Activated gamma-delta T cell treated with Interleukin-2 at 50 U/mL for 16 hours (primary cell): ENCODE measurements around the gene KCNQ1.

Experiments used
- DNase-seq: peaks from one replicate; pipeline ENCODE4 v3.0.0-alpha.2; 2020

Gene KCNQ1

GRCh38 chr11:2818503-2818902 is 373.7 kb downstream of the KCNQ1 start:
- DNase-seq, result no peak

GRCh38 chr11:2819316-2819715 is 374.5 kb downstream of the KCNQ1 start:
- DNase-seq, result no peak

- no peak for DNase-seq
Measured at GRCh38 chr11:2820976-2821375, 376.2 kb downstream of the KCNQ1 start.

GRCh38 chr11:2821891-2822290 is 377.1 kb downstream of the KCNQ1 start:
- no peak for DNase-seq

DNA sequence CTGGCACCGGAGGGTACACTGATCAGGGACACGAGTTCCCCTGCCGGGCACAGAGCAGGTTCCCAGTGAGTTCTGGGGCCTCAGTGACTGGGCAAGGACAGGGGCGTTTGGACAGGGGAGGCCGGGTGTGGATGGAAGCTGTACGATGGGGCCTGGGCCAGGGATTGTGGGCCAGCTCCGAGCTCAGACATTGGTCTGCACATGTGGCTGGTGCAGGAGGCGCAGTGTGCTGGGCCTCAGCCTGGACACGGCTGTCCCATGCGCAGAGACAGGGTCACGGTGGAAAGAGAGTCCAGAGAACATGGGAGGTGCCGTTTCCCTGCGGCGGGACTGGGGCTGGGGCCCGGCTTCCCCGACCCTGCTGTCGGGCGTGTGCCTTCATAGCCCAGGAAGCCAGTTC is 380.0 kb downstream of the KCNQ1 start:
- DNase-seq, result no peak

DNA sequence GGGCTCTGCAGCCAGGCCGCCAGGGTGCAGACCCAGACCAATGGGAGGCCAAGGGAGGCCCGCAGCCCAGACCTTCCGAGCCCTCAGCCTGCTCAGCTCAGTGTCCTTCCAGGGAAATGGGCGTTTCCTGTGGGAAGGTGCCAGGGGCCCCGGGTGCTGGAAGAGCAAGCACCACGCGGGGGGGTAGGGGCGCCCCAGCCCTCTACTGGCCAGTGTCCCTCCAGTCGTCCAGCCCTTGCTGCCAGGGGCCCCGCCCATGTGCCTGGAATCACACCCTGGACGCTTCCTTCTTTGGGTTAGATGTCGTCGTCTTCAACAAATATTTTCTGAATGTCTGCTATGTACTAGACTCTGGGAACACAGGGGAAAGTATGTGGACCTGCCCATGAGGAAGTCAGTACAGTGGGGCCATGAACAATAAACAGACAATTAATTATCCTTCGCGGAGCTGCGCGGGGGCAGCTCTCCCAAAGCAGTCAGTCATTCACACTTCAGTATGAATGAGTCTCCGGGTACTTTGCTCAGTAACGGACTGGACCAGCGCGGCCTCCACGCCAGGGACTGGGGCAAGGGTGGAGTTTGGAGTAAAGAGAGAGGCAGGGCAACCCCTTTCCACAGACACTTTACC is 380.6 kb downstream of the KCNQ1 start:
- no peak for DNase-seq

DNA sequence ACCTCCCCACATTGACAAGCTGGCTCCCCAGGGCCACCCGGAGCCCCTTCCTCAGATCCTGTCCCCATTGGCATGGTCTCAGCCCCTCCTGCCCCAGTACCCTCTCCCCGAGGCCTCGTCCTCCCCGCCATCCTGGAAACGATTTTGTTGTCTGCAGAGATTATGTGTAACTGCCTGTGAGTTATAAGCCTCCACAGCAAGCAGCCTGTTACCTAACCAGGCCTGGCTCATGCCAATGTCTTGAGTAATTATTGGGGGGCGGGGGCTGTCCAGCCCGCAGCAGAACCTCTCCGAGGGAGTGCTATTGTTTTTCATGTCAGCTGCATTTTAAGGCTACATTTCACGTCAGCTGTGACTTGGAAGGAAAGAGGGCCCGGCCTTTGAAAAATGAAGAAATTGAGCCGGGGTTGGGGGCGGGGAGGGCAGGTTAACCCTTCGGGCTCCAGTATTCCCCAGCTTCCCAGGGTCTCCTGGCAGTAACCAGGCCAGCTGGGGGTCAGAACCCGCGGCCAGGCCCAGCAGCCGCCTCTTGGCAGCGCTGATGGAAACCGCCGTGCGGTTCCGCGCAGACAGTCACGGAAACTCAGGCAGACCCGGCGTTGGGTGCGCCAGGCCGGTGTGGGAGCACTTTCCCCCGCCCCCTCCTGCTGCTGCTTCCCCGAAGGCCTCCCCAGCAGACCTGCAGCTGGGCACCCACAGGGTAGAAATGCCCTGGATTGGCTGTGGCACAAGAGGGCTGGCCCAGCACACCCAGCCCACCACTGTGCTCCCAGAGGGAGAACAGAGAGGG is 381.3 kb downstream of the KCNQ1 start:
- no peak for DNase-seq

DNA sequence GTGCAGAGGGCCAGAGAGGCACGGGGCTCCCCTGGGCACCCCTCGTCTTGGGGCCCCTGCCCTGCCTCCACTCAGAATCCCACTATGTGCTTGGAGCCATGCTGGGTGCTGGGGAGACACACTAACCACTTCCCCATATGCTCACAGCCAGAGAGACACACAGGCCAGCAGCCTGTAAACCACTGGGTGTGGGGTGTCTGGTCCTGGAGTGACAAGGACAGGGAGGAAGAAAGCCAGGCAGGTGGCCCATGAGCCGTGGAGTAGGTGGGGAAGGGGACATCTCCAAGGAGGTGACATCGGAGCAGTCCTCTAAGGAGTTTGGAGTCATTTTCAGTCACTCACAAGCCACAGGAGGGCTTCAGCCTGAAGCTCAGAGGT is 381.9 kb downstream of the KCNQ1 start:
- no peak for DNase-seq

GRCh38 chr11:2827256-2827655 is 382.4 kb downstream of the KCNQ1 start:
- no peak for DNase-seq

- no peak for DNase-seq
Measured at GRCh38 chr11:2827792-2828191, 383.0 kb downstream of the KCNQ1 start.

GRCh38 chr11:2828585-2829330 is 383.9 kb downstream of the KCNQ1 start:
- DNase-seq, result no peak

- no peak for DNase-seq
Measured at GRCh38 chr11:2830030-2830812, 385.4 kb downstream of the KCNQ1 start.

DNA sequence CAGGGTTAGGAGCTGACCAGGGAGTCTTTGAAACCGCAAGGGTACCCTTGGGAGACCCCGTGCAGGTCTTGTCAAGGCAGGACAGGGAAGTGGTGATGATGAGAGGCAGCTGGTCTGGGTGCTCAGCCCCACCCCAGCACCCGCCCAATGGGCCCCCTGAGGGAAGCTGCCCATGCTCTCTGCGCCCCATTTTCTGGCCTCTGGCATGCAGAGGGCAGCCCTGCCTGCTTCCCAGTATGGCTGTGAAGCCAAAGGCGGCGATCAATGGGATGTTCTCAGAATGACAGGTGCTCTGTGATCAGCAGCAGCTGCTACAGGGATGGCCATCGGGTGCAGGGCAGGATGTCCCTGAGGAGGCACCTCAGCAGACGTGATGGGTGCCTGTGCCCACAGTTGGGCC is 386.1 kb downstream of the KCNQ1 start:
- no peak for DNase-seq

DNA sequence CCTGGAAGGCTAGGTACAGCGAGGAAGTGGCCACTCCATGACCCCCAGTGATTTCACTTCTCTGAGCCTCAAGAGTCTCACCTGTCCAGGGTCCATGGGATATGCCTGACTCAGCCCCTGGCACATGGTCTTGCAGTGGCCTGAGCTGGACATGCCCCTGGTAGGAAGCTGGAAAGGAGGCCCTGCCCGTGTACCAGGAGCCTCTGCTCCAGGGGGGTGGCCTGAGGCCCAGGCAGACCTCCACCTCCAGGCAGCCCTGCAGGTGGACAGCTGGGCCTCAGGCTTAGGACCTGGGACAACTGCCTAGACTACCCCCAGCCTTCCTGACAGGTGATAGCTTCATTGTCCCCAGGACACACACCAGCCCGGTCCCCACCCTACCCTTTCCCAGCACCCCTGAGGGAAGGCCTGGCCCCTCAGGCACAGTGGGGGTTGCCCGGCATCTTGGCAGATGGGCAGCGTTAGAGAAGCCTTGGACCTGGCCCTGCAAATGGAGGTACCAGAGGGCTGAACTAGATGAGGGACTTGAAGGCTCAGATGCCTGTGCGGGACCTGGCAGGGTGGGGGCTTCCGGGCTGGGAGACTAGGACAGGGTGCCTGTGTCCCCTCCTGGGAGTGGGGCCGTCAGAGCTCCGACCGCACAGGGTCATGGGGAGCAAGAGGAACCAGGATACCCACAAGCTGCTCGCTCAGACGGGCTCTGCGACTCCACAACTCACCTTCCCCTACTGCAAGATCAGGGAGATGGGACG is 387.1 kb downstream of the KCNQ1 start:
- no peak for DNase-seq

- no peak for DNase-seq
Measured at GRCh38 chr11:2832533-2833020, 387.8 kb downstream of the KCNQ1 start.

GRCh38 chr11:2833051-2833715 is 388.4 kb downstream of the KCNQ1 start:
- DNase-seq, result no peak

DNA sequence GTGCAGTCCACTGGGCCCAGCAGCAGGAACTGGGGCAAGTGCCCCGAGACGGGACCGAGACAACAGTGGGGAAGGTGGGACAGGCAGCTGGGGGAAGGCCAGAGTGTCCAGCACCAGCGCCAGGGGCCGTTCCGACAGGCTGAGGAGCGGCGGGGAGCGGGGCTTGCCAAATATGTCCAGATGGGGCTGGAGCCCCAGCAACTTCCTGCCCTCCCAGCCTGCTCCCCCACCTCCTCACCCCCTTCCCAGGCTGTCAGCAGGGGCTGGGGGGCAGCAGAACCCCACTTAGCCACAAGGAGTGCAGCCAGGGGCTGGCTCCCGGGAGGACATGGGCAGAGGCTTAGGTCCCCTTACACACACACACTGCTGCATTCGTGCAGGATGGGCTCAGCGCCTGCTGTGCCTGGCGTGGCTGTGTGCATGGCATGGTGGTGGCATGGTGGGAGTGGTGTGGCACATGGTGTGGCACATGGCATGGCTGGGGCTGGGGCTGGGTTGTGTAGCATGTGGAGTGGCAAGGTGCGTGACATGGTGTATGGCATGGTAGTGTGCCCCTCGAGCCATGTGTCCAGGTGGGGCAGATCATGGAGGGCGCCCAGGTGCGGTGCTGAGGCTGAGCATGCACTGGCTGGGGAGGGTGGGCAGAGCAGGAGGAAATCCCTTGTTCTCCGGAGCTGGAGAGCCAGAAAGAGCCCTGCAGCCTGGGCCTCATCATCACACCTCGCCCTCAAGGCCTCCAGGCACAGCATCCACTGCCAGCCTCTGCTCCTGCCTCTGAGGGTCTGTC is 389.1 kb downstream of the KCNQ1 start:
- no peak for DNase-seq

DNA sequence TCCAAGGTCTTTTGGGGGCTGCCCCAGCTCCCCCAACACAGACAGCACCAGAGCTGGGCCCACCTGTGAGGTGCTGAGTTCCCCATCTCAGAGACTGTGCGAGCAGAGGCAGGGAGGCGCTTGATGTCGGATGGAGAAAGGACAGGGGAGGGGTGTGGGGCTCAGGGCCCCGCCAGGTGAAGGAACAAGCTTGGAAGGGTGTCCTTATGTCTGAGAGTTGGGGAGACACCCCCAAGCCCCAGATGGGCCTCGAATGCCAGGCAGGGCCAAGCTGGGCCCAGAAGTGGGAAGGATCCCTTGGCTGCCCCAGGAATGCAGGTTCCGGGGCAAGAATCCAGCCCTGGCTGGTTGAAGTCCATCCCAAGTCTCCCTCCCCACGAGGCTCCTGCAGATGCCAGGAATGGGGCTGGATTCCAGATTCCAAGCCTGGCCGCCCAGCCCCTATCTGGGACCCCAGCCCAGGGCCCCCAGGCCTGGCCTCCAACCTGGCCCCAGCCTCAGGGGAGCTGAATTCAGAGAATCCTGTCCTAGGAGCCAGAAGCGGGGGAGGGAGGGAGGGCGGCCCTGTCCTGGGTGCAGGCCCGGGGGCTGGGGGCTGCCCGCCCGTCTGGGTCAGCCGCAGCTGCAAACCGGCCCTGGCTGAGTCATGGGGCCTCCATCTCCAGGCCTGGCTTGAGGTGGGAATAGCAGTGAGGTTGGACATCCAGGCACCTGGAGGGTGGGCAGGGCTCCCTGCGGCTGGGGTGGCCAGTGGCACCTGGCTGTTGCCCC is 389.9 kb downstream of the KCNQ1 start:
- DNase-seq, result no peak

- DNase-seq, result no peak
Measured at GRCh38 chr11:2835296-2835695, 390.5 kb downstream of the KCNQ1 start.

DNA sequence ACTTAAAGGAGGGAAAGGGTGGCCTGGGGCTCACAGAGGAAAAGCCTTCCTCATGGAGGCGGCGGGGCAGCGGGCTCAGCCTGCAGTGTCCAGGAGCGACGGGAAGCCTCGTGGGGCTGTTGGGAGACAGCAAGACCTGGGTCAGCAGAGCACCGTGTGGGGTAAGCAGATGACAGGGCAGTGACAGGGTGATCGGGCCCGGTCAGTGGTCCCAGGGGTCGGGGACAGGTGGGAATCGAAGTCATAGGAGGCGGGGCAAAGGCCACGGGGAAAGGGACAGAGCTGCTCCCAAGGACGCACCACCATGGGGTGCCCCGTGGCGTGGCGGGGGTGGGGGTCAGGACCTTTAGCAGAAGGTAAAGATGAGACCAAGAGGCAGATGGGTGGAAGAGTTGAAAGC is 390.9 kb downstream of the KCNQ1 start:
- DNase-seq, result no peak
